ENCODE measurements around the gene DLGAP1.

Gene DLGAP1

DNA sequence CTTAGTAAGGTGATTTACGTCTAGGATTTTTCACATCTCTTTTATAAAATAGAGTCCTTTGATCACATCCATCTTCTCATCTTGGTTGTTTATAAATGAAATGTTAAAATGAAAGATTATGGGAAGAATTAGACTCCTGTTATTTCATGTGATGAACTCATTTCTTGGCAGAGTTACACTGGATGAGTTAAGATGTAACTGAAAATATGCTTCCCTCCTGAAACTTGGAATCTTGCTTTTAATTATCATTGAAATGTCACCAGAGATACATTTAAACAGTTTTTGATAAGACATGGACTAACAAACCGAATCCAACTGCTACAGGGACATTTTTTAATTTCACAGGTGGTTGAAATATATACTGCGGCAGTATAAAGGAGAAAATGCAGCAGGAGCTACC is 274.0 kb downstream of the DLGAP1 start:
- TF ChIP-seq, protein P1, sequence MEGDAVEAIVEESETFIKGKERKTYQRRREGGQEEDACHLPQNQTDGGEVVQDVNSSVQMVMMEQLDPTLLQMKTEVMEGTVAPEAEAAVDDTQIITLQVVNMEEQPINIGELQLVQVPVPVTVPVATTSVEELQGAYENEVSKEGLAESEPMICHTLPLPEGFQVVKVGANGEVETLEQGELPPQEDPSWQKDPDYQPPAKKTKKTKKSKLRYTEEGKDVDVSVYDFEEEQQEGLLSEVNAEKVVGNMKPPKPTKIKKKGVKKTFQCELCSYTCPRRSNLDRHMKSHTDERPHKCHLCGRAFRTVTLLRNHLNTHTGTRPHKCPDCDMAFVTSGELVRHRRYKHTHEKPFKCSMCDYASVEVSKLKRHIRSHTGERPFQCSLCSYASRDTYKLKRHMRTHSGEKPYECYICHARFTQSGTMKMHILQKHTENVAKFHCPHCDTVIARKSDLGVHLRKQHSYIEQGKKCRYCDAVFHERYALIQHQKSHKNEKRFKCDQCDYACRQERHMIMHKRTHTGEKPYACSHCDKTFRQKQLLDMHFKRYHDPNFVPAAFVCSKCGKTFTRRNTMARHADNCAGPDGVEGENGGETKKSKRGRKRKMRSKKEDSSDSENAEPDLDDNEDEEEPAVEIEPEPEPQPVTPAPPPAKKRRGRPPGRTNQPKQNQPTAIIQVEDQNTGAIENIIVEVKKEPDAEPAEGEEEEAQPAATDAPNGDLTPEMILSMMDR (IDR thresholded peaks at IDR 0.05; ENCODE audit: low read depth, low read length): no peak
- H3K4me3 ChIP-seq (replicated peaks in 1 of 2; ENCODE audit: low read depth in 2 of 2, low read length in 2 of 2): no peak overlapping the region
- no peak for DNase-seq (ENCODE audit: low read depth in 2 of 2)

DNA sequence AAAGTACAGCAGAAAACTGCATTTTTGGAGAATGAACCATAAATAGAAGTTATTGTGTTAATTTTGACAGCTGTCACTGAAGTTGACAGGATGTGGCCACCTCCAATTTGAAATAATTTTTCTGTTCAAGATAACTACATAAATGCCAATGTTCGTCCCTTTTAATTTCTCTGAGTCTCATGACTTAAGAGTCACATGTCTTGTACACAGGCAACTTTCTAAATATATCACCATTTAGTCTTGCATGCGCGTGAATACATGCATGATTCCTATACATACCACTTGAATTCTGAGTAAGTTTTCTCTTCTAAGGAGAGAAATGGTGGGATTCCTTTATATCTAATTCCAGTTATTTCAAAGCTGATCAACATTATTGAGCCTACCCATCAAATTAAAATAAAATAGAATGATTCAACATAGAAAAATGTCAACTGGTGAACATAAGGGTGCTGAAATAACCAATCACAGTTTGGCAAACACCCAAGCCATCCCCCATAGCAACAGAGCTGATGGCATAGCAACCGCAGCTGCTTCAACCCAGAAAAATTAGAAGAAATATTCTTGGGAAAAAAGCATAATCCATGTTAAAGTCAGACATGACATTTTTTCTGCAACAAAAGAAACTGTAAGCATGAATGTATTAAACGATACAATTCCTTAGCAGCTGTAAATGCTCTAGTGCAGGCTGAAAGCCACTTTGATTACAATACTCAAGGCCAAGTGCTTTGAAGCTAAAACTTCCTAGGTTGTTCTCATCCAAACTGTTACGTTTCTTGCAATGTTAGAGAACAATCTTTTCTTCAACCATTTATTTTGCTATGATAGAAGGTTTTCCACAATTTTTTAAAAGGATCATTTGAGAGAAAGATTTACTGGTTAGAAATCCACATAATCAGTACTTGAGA is 282.7 kb downstream of the DLGAP1 start:
- TF ChIP-seq, protein P1 (IDR thresholded peaks at IDR 0.05; ENCODE audit: low read depth, low read length): no peak
- no peak overlapping the region for H3K4me3 ChIP-seq (replicated peaks in 1 of 2; ENCODE audit: low read depth in 2 of 2, low read length in 2 of 2)
- no peak for DNase-seq (ENCODE audit: low read depth in 2 of 2)

DNA sequence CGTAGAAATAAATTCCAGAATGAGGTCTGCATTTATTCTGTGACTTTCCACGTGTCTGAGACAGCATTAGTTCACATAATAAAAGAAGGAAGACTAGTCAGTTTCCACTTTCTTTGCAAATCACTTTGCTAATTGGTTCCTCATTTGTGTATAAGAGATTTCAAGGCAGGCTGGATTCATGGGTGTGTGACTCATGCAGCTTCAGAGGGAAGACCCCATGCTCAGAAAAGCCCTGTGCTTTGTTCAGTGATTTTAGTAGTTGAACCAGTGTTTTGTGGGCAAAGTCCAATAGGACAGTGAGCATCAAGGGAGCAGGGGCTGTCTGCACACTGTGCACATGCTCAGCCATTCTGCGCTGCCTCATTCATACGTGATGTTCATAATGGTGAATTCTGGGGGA is 297.8 kb downstream of the DLGAP1 start:
- no peak overlapping the region for H3K4me3 ChIP-seq (replicated peaks in 1 of 2; ENCODE audit: low read depth in 2 of 2, low read length in 2 of 2)
- DNase-seq (ENCODE audit: low read depth in 2 of 2): no peak
- TF ChIP-seq, protein P1 (IDR thresholded peaks at IDR 0.05; ENCODE audit: low read depth, low read length): no peak

DNA sequence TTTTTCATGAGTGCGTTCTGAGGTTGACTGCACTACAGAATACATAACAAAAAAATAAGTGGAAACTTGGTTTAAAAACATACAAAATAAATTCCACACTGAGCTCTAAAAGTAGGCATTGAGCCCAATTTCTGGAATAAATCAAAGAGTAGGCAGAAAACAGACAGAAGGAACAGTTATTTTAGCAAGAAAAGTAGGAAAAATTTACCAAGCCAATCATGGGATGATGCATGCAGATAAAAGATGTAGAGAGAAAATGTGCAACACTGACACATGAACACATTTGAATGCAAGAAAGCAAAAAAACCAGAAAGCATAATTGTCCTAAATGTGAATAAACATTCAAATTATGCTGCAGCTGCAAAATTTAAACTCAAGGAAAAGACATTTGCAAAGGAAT is 308.3 kb downstream of the DLGAP1 start:
- DNase-seq (ENCODE audit: low read depth in 2 of 2): no peak
- TF ChIP-seq, protein P1 (IDR thresholded peaks at IDR 0.05; ENCODE audit: low read depth, low read length): no peak
- H3K4me3 ChIP-seq (replicated peaks in 1 of 2; ENCODE audit: low read depth in 2 of 2, low read length in 2 of 2): no peak overlapping the region

DNA sequence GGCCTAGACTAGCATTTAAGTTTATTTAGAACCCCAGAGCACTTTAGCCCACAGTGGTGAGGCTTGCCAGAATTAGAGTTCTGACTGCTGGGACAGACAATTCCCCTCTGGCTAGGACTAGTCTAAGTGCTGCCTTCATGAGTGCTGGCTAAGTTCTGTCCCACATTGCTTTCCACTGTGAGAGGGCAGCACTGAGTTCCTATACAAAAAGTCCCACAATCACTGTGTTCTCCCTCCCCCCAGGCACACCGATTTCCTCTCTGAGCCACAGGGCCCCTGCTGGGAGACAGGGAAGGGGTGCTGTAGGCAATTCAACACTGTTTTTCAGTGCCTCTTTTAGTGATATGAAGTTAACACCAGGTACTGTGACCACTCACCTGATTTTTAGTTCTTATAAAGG is 310.9 kb downstream of the DLGAP1 start:
- TF ChIP-seq, protein P1 (IDR thresholded peaks at IDR 0.05; ENCODE audit: low read depth, low read length): no peak
- H3K4me3 ChIP-seq (replicated peaks in 1 of 2; ENCODE audit: low read depth in 2 of 2, low read length in 2 of 2): no peak overlapping the region
- DNase-seq (ENCODE audit: low read depth in 2 of 2): no peak

DNA sequence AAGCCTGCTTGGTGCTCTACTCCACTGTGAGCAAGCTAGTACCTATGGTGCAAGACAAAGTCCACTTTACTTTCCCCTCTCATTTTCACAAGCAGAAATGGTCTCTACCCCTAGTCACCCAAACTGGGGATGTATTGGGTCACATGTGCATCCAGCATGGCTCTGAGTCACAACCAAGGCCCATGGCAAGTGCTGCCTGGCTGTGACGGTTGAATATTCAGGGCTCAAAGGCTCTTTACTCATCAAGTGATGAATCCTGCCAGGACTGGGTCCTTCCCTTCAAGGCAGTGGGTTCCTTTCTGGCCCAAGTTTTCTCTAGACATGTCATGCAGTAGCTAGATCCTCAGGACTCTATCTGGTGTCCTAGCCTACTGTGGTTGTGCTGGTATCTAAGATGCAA is 311.5 kb downstream of the DLGAP1 start:
- H3K4me3 ChIP-seq (replicated peaks in 1 of 2; ENCODE audit: low read depth in 2 of 2, low read length in 2 of 2): no peak overlapping the region
- no peak for DNase-seq (ENCODE audit: low read depth in 2 of 2)
- TF ChIP-seq, protein P1 (IDR thresholded peaks at IDR 0.05; ENCODE audit: low read depth, low read length): no peak
